ENCODE measurements around the gene C1orf21.

C1orf21 gene

DNA sequence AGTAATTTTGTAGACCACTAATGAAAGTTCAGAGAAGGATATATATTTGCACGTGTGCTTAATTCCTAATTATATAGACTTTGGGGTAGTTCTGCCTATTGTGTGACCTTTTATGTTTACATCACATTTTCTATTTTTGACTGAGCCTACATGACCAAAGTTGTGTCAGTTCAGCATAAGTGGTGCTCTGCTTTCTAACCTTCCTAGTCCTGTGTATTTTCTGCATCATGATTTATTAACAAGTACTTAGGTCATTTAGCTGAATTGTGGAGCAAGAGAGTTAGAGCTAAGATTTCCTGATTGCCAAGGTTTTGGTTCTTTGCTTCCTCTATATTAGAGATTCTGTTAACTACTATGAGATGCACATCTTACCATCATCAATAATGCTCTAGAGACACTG lies 176.0 kb downstream of the C1orf21 start:
- no peak for DNase-seq
- H3K36me3 Mint-ChIP-seq (ENCODE audit: insufficient read depth), result peaks cover 3% of the 10 kb centered on the region
- H3K27ac Mint-ChIP-seq, result peak overlapping the region in 1 of 2 donors; percentile 33
- H3K4me3 Mint-ChIP-seq, result no peak overlapping the region
- peaks cover 0 to 2% of the 10 kb centered on the region in 2 donors for H3K9me3 Mint-ChIP-seq
- no peaks in the 10 kb centered on the region for H3K27me3 Mint-ChIP-seq
- ATAC-seq (replicated peaks), result no peak
- peaks cover 2 to 56% of the 10 kb centered on the region in 2 donors for H3K4me1 Mint-ChIP-seq (ENCODE audit: low read depth in 2 of 2)

DNA sequence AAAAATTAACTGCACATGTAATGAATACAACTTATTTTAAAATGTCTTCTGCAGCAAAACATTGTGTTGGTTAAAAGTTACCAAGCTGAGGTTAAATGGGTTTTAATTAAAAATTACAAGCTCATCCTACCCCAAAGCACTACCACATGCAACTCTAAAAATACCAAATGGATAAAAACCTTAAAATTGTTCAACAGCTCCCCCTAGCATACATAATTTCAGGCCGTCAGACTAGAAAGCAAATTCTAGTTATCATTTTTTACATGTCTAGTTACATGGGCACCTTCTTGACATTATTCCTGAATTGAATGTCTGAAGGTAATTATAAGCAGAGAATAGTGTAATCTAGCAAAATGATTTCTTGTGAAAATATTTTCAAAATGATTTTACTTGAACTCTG lies 176.5 kb downstream of the C1orf21 start:
- peak overlapping the region in 1 of 2 donors; percentile 33 for H3K27ac Mint-ChIP-seq
- peaks cover 2 to 56% of the 10 kb centered on the region in 2 donors for H3K4me1 Mint-ChIP-seq (ENCODE audit: low read depth in 2 of 2)
- no peaks in the 10 kb centered on the region for H3K36me3 Mint-ChIP-seq (ENCODE audit: insufficient read depth)
- peaks cover 0 to 2% of the 10 kb centered on the region in 2 donors for H3K9me3 Mint-ChIP-seq
- DNase-seq, result no peak
- no peak for ATAC-seq (replicated peaks)
- no peak overlapping the region for H3K4me3 Mint-ChIP-seq
- no peaks in the 10 kb centered on the region for H3K27me3 Mint-ChIP-seq

DNA sequence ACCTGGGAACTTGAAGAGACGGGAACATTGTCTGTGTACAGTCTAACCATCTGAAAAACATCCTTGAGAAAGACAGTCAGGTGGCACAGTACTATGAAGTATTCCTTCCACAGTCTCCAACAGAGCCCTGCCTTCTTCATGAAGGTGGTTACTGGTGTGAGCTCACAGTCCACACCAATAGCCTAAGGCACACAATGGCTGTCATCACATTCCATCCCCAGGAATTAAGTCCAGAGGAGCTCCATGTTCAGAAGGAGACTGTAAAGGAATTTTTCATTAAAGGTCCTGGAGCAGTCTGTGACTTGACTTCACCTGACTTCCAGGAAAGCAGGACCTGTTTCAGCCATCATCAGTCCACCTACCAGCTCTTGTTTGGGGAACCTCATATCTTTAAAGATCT lies 180.2 kb downstream of the C1orf21 start:
- DNase-seq, result no peak
- Mint-ChIP-seq H3K4me3 (no peak overlapping the region), H3K27ac (no peak overlapping the region), H3K4me1 (ENCODE audit: low read depth in 2 of 2) (peaks cover 6 to 33% of the 10 kb centered on the region in 2 donors), H3K9me3 (no peaks in the 10 kb centered on the region), H3K27me3 (peaks cover 0 to 6% of the 10 kb centered on the region in 2 donors), H3K36me3 (ENCODE audit: insufficient read depth) (no peaks in the 10 kb centered on the region)
- ATAC-seq (replicated peaks), result no peak

DNA sequence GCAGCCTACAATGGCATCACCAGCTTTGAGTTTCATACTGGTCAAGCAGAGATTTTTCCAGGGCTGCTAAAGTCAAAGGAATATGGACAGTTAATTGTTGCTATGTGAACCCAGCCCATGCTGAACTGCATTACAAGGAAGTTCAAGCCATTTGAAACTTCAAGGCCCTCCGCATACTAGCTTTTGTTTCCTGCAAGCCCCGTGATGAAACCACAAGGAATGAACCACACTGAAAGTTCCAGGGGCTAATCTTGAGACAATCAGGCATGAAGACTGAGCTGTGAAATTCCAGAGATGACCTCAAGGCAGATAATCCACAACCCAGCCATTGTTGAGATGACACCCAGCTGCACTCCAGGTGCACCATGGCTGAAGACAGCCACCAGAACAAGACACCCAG lies 180.8 kb downstream of the C1orf21 start:
- DNase-seq (no peak), ATAC-seq (replicated peaks) (no peak)
- no peaks in the 10 kb centered on the region for H3K36me3 Mint-ChIP-seq (ENCODE audit: insufficient read depth)
- H3K9me3 Mint-ChIP-seq, result no peaks in the 10 kb centered on the region
- no peak overlapping the region for H3K4me3 Mint-ChIP-seq
- H3K27ac Mint-ChIP-seq, result no peak overlapping the region
- peaks cover 0 to 6% of the 10 kb centered on the region in 2 donors for H3K27me3 Mint-ChIP-seq
- H3K4me1 Mint-ChIP-seq (ENCODE audit: low read depth in 2 of 2), result peaks cover 6 to 28% of the 10 kb centered on the region in 2 donors

DNA sequence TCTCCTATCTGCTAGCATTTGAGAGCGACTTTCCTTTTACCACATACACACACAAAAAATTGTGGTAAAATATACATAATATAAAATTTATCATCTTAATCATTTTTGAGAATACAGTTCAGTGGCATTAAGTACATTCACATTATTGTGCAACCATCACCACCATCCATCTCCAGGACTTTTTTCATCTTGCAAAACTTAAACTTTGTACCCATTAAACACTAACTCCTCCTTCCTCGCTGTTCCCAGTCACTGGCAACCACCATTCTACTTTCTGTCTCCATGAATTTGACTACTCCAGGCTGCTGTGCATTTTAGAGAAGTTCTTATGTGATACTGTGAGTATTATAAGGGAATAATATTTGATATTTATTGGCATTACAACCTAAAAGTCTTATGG lies 181.3 kb downstream of the C1orf21 start:
- Mint-ChIP-seq H3K36me3 (ENCODE audit: insufficient read depth) (no peaks in the 10 kb centered on the region), H3K27me3 (peaks cover 0 to 6% of the 10 kb centered on the region in 2 donors), H3K27ac (no peak overlapping the region), H3K4me3 (no peak overlapping the region), H3K4me1 (ENCODE audit: low read depth in 2 of 2) (peaks cover 6 to 24% of the 10 kb centered on the region in 2 donors), H3K9me3 (no peaks in the 10 kb centered on the region)
- no peak for DNase-seq
- ATAC-seq (replicated peaks), result no peak

DNA sequence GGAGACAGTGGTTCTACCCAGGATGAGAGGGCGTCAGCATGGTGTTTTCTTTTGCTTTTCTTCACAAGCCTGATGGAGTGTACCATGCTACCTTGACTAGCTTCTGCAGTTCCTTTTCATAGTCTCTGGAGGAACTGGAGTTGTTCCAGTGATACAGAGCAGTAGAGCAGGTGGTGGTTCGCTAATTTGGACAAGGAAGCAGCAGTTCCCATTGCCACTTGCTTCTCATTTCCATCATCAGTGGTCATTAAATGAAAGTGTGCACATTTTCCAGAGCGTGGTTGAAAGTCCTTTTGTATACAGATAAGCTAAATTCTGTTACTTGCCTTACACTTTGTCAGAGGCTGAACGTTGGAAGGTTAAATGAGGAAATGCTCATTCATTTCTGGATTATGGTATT lies 182.3 kb downstream of the C1orf21 start:
- Mint-ChIP-seq H3K4me1 (ENCODE audit: low read depth in 2 of 2) (peaks cover 4 to 20% of the 10 kb centered on the region in 2 donors), H3K27ac (no peak overlapping the region), H3K9me3 (no peaks in the 10 kb centered on the region), H3K4me3 (no peak overlapping the region), H3K36me3 (ENCODE audit: insufficient read depth) (no peaks in the 10 kb centered on the region), H3K27me3 (peaks cover 0 to 6% of the 10 kb centered on the region in 2 donors)
- DNase-seq (no peak), ATAC-seq (replicated peaks) (no peak)

DNA sequence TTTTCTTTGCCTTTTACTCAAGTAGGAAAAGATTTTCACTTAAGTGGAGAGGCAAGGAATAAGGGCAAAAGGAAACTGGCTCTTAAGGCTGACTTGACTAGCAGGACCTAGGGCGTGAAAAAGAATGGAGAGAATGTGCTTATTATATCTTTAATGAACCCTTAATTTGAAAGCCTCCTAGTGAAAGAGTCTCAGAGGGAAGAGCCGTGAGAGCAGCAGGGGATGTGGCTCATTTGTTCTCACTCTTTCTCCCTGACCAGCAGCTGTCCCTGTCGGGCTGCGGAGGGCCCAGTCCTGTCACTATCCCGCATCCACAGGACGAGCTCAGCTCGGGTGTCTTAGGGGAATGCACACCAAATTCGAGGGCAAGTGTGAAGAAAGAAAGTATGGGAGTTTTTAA lies 187.8 kb downstream of the C1orf21 start:
- H3K4me3 Mint-ChIP-seq, result no peak overlapping the region
- no peaks in the 10 kb centered on the region for H3K36me3 Mint-ChIP-seq (ENCODE audit: insufficient read depth)
- no peaks in the 10 kb centered on the region for H3K27me3 Mint-ChIP-seq
- peaks cover 0 to 9% of the 10 kb centered on the region in 2 donors for H3K4me1 Mint-ChIP-seq (ENCODE audit: low read depth in 2 of 2)
- H3K9me3 Mint-ChIP-seq, result no peaks in the 10 kb centered on the region
- DNase-seq, result no peak
- H3K27ac Mint-ChIP-seq, result no peak overlapping the region
- no peak for ATAC-seq (replicated peaks)

DNA sequence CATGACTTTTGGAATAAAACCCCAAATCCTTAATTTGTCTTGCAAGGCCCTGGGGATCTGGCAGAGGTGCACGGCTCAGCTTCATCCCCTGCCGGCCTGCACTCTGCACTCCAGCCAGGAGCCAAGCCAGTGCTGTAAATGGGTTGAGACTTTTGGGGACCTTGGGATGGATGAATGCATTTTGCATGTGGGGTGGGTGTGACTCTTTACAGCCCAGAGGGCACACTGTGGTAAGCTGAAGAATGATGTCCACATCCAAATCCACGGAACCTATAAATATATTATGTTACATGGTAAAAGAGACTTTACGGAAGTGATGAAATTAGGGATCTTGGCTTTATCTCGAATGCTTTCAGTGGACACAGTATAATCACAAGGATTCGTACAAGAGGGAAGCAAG lies 190.0 kb downstream of the C1orf21 start:
- ATAC-seq (replicated peaks), result no peak
- Mint-ChIP-seq H3K27ac (no peak overlapping the region), H3K9me3 (peaks cover 5 to 7% of the 10 kb centered on the region in 2 donors), H3K4me3 (no peak overlapping the region), H3K4me1 (ENCODE audit: low read depth in 2 of 2) (peaks cover 0 to 15% of the 10 kb centered on the region in 2 donors), H3K36me3 (ENCODE audit: insufficient read depth) (no peaks in the 10 kb centered on the region), H3K27me3 (no peaks in the 10 kb centered on the region)
- no peak for DNase-seq

DNA sequence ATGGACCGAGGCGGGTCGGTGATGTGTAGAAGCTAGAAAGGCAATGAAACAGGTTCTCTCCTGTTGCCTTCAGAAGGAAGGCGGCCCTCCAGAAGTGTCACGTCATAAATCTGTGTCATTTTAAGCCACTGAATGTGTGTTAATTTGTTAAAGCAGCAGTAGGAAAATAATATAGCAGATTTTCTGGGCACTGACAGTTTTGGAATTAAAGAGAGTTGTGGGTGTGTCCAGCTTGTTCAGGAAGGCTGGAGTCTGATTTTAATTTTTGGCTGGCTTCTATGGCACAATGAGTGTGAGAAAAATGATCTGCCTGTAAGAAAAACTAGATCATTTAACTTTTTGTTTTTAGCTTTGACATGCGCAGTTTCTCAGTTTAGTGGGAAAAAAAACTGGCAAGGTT lies 190.5 kb downstream of the C1orf21 start:
- H3K4me1 Mint-ChIP-seq (ENCODE audit: low read depth in 2 of 2), result peaks cover 0 to 15% of the 10 kb centered on the region in 2 donors

DNA sequence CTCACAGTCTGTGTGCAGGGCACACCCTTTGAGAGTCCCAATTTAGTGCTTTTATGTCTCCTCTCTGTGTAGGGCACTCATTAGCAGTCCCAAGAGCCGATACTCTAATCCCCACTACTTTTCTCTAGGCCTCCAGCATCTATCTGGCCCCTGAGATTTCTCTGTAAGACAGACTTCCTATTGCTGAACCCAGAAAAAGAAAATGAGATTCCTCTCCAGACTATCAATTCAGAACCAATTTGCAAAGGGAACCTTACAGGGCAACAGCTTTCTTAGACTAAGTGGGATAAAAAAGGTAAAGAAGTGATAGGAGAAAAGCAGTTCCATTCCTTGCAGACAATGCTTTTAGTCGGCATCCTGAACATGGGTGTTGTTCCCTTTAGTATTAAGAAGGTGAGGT lies 195.6 kb downstream of the C1orf21 start:
- no peak overlapping the region for H3K27ac Mint-ChIP-seq
- H3K4me3 Mint-ChIP-seq, result no peak overlapping the region
- H3K36me3 Mint-ChIP-seq (ENCODE audit: insufficient read depth), result no peaks in the 10 kb centered on the region
- H3K27me3 Mint-ChIP-seq, result peaks cover 0 to 9% of the 10 kb centered on the region in 2 donors
- ATAC-seq (replicated peaks) (no peak), DNase-seq (no peak)
- peaks cover 5 to 7% of the 10 kb centered on the region in 2 donors for H3K9me3 Mint-ChIP-seq
- H3K4me1 Mint-ChIP-seq (ENCODE audit: low read depth in 2 of 2), result peaks cover 3 to 14% of the 10 kb centered on the region in 2 donors

More for the DNA sequence above, 190.5 kb downstream of the C1orf21 start:
- DNase-seq (no peak), ATAC-seq (replicated peaks) (no peak)
- Mint-ChIP-seq H3K36me3 (ENCODE audit: insufficient read depth) (no peaks in the 10 kb centered on the region), H3K4me3 (no peak overlapping the region), H3K9me3 (peaks cover 5 to 7% of the 10 kb centered on the region in 2 donors), H3K27ac (no peak overlapping the region), H3K27me3 (no peaks in the 10 kb centered on the region)

DNA sequence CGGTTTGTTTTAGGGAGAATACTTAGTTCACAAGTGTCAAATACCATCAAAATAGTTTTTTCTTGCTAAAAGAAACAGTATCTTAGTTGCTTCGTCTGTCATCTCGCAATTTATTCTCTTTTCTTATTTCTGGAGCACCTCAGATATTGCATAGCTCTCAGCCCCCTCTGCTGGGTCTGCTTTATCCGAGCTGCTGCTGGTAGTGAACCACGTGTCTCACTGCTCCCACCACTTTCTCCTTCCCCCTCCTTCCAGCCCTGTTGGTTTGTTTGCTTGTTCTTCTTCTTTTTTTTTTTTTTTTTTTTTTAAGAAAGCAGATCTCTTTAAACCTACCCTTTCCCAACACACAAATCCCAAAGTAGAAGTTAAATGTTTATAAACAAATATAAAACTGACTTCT lies 197.0 kb downstream of the C1orf21 start:
- DNase-seq, result no peak
- peaks cover 5 to 7% of the 10 kb centered on the region in 2 donors for H3K9me3 Mint-ChIP-seq
- no peak for ATAC-seq (replicated peaks)
- H3K4me1 Mint-ChIP-seq (ENCODE audit: low read depth in 2 of 2), result peaks cover 3 to 16% of the 10 kb centered on the region in 2 donors
- no peaks in the 10 kb centered on the region for H3K36me3 Mint-ChIP-seq (ENCODE audit: insufficient read depth)
- H3K27me3 Mint-ChIP-seq, result peaks cover 0 to 12% of the 10 kb centered on the region in 2 donors
- H3K4me3 Mint-ChIP-seq, result no peak overlapping the region
- no peak overlapping the region for H3K27ac Mint-ChIP-seq

DNA sequence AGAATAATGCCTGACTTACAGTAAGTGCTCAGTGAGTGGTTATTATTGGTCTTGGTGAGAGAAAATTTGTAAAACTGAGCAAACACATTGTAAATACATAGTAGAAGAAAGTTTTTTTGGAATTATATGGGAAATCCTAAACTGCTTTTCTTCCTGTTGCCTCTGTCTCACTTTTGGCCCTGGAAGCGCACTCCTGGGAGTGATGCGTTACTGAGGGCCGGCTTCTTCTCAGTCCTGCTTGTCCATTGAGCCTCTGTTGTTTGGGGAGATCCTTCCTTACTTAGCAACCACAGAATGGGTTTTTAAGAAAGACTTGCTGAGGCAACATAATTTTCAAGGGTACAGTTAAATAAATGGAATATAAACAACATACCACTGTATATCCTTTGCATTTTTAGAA lies 201.9 kb downstream of the C1orf21 start:
- no peak for ATAC-seq (replicated peaks)
- Mint-ChIP-seq H3K9me3 (no peaks in the 10 kb centered on the region), H3K27me3 (peaks cover 0 to 12% of the 10 kb centered on the region in 2 donors)

DNA sequence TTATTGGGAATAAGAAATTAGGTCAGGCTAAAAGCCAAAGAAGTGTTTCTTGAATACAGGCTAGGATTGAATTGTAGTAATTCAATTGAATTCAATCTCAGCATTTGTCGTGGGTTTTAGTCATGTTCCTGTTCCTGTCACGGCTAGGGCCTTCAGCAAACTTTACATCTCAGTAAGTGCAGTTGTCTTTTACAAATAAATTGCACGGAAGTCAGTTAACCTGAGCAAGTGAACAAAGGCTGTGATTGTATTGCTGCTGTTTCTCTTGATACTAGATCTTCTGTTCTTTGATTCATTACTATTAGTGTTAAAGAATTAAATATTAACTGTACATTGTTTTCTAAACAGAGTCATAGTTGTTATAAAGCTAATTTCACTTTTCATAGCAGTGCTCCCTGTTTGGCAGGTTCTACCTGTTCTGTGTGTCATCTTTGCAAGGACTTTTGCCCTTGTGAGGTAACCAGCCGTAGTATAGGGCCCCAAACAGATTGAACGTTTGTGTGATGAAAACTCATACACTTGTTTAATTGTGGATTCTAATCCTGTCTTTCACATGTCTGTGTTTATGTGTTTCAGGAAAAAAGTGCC lies 203.4 kb downstream of the C1orf21 start:
- Mint-ChIP-seq H3K27me3 (peaks cover 0 to 12% of the 10 kb centered on the region in 2 donors), H3K36me3 (ENCODE audit: insufficient read depth) (no peaks in the 10 kb centered on the region), H3K4me1 (ENCODE audit: low read depth in 2 of 2) (peaks cover 3 to 10% of the 10 kb centered on the region in 2 donors), H3K27ac (no peak overlapping the region), H3K4me3 (no peak overlapping the region), H3K9me3 (no peaks in the 10 kb centered on the region)
- DNase-seq (no peak), ATAC-seq (replicated peaks) (no peak)

More for the DNA sequence above, 201.9 kb downstream of the C1orf21 start:
- peaks cover 3 to 10% of the 10 kb centered on the region in 2 donors for H3K4me1 Mint-ChIP-seq (ENCODE audit: low read depth in 2 of 2)
- no peak overlapping the region for H3K4me3 Mint-ChIP-seq
- no peak for DNase-seq
- H3K36me3 Mint-ChIP-seq (ENCODE audit: insufficient read depth), result no peaks in the 10 kb centered on the region
- no peak overlapping the region for H3K27ac Mint-ChIP-seq

DNA sequence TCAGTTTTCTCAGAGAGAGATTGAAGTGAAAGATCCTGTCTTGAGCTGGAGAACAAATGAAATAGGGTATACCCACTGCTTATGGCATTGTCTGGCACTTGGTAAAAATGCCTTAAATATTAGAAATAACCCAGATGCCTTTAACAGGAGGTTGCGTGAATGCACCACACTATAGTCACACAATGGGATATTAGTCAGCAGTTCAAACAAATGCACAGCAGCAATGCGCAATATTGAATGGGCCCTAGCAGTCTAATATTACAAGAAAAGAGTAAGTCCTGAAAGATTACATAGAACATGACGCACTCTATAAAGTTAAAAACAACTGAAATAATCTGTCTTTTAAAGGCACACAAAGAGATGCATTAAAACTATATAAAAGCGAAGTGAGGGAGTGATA lies 206.8 kb downstream of the C1orf21 start:
- peaks cover 3% of the 10 kb centered on the region for H3K36me3 Mint-ChIP-seq (ENCODE audit: insufficient read depth)
- H3K4me3 Mint-ChIP-seq, result no peak overlapping the region
- no peak for DNase-seq
- ATAC-seq (replicated peaks), result no peak
- H3K9me3 Mint-ChIP-seq, result no peaks in the 10 kb centered on the region
- H3K27ac Mint-ChIP-seq, result no peak overlapping the region
- H3K4me1 Mint-ChIP-seq (ENCODE audit: low read depth in 2 of 2), result no peaks in the 10 kb centered on the region
- H3K27me3 Mint-ChIP-seq, result no peaks in the 10 kb centered on the region

Data from effector memory CD8-positive, alpha-beta T cell (primary cell).